CD14-positive monocyte (primary cell): ENCODE results near the gene ZDHHC11. TPM values are rescaled to one million over a fixed set of nuclear protein-coding genes. Genes with fewer than 3 reads are reported as not detected.

Source experiments
- DNase-seq, 3 donors: peaks; one replicate each; pipeline ENCODE4 v3.0.0-alpha.2; 2011 to 2022
- H2AFZ ChIP-seq: 2 replicates; pipeline ENCODE4 v1.6.0; 2012; ENCODE audit warnings: mild to moderate bottlenecking, low read depth, low read length, inconsistent platforms; ENCODE audit not compliant: insufficient read depth, poor library complexity, severe bottlenecking
- H3K27ac ChIP-seq, 2 donors: 1 replicate in 1 of 2; 2 replicates in 1 of 2; pipeline ENCODE4 v1.5.1; 2012 to 2013; ENCODE audit warnings: low read length in 2 of 2, control low read depth in 1 of 2, inconsistent platforms in 1 of 2, low read depth in 1 of 2, mild to moderate bottlenecking in 1 of 2
- H3K27me3 ChIP-seq, 2 donors: one replicate each; pipeline versions ENCODE4 v1.6.0 to v1.6.1; 2011 to 2013; ENCODE audit warnings: low read length in 2 of 2; ENCODE audit not compliant: control insufficient read depth in 2 of 2, insufficient read depth in 2 of 2
- H3K36me3 ChIP-seq, 2 donors: replicated peaks in 1 of 2; 1 replicate in 1 of 2; 2 replicates in 1 of 2; pipeline versions ENCODE4 v1.5.1 to v1.6.1; 2012 to 2013; ENCODE audit warnings: low read length in 2 of 2, control low read depth in 1 of 2, inconsistent platforms in 1 of 2, mild to moderate bottlenecking in 1 of 2; ENCODE audit not compliant: insufficient read depth in 2 of 2, control insufficient read depth in 1 of 2
- H3K4me1 ChIP-seq, 2 donors: 1 replicate in 1 of 2; 2 replicates in 1 of 2; pipeline versions ENCODE4 v1.5.1 to v1.6.1; 2012 to 2013; ENCODE audit warnings: low read length in 2 of 2, control low read depth in 1 of 2, inconsistent platforms in 1 of 2, mild to moderate bottlenecking in 1 of 2, moderate library complexity in 1 of 2; ENCODE audit not compliant: insufficient read depth in 2 of 2, control insufficient read depth in 1 of 2
- H3K4me2 ChIP-seq: replicated peaks from 2 replicates; pipeline ENCODE3; 2012; ENCODE audit warnings: low read length, moderate library complexity, mild to moderate bottlenecking; ENCODE audit not compliant: poor library complexity, severe bottlenecking; ENCODE audit errors: extremely low read depth
- H3K4me3 ChIP-seq, 3 experiments: fragments of 200-600 bp in 1 of 3; sonication (generic) in 1 of 3; replicated peaks in 1 of 3; 1 replicate in 2 of 3; 2 replicates in 1 of 3; pipeline ENCODE4 v1.5.1; 2011 to 2013; ENCODE audit warnings: low read length in 3 of 3, mild to moderate bottlenecking in 3 of 3, control low read depth in 2 of 3, low read depth in 2 of 3, inconsistent platforms in 1 of 3, moderate library complexity in 1 of 3
- H3K79me2 ChIP-seq: 2 replicates; pipeline ENCODE4 v1.6.0; 2012; ENCODE audit warnings: mild to moderate bottlenecking, control low read depth, inconsistent platforms, low read length, moderate library complexity; ENCODE audit not compliant: insufficient read depth
- H3K9ac ChIP-seq: 2 replicates; pipeline ENCODE4 v1.6.0; 2017; ENCODE audit warnings: low read length, mild to moderate bottlenecking; ENCODE audit not compliant: insufficient read depth, poor library complexity, severe bottlenecking
- H3K9me3 ChIP-seq, 2 donors: replicated peaks in 1 of 2; 1 replicate in 1 of 2; 2 replicates in 1 of 2; pipeline versions ENCODE4 v1.5.1 to v1.6.1; 2012 to 2013; ENCODE audit warnings: low read length in 2 of 2, control low read depth in 1 of 2; ENCODE audit not compliant: control insufficient read depth in 1 of 2, insufficient read depth in 1 of 2
- H4K20me1 ChIP-seq: 2 replicates; pipeline ENCODE4 v1.6.0; 2012; ENCODE audit warnings: mild to moderate bottlenecking, low read length, control low read depth, moderate library complexity; ENCODE audit not compliant: insufficient read depth
- H3K27ac Mint-ChIP-seq, 7 donors: one replicate each; pipeline ENCODE4 v1.8.0; 2020; ENCODE audit warnings: mild to moderate bottlenecking in 7 of 7, mixed read lengths in 7 of 7, moderate library complexity in 6 of 7, inconsistent platforms in 2 of 7
- H3K27me3 Mint-ChIP-seq, 3 donors: one replicate each; pipeline ENCODE4 v1.8.0; 2021 to 2022; ENCODE audit warnings: low read depth in 3 of 3, mild to moderate bottlenecking in 3 of 3, mixed read lengths in 3 of 3, moderate library complexity in 3 of 3, inconsistent platforms in 1 of 3
- H3K36me3 Mint-ChIP-seq, 2 donors: one replicate each; pipeline ENCODE4 v1.8.0; 2020; ENCODE audit warnings: mixed read lengths in 2 of 2, inconsistent platforms in 1 of 2, mild to moderate bottlenecking in 1 of 2
- H3K4me1 Mint-ChIP-seq: one replicate; pipeline ENCODE4 v1.8.0; 2020; ENCODE audit warnings: mild to moderate bottlenecking, mixed read lengths
- H3K4me3 Mint-ChIP-seq, 2 donors: one replicate each; pipeline ENCODE4 v1.8.0; 2020; ENCODE audit warnings: mild to moderate bottlenecking in 2 of 2, mixed read lengths in 2 of 2, moderate library complexity in 1 of 2
- H3K9me3 Mint-ChIP-seq, 7 donors: one replicate each; pipeline ENCODE4 v1.8.0; 2020 to 2022; ENCODE audit warnings: mixed read lengths in 7 of 7, mild to moderate bottlenecking in 6 of 7, moderate library complexity in 6 of 7, inconsistent platforms in 2 of 7
- WGBS: methylation state at CpG from one replicate; pipeline ENCODE4 v1.1.5; 2013; ENCODE audit warnings: missing lambda C conversion rate; ENCODE audit not compliant: insufficient coverage; 5-methylcytosine and 5-hydroxymethylcytosine counted together
- intact Hi-C, 2 donors: fragments of 100-400 bp; cut with micrococcal nuclease; formaldehyde crosslinking; loops; one replicate each; pipeline versions ENCODE4 v1.15.0 to v1.15.1; 2023
- polyA plus RNA-seq, 3 donors: library from polyadenylated mRNA; depleted of rRNA in 1 of 3; unstranded in 2 of 3; stranded (reverse) in 1 of 3; fragments of 300-500 nt in 2 of 3; fragments of >200 nt in 1 of 3; fragmentation: Illumina TruSeq in 2 of 3; gene quantifications; 1 replicate in 2 of 3; 2 replicates in 1 of 3; pipeline ENCODE4 v1.2.3, GENCODE V29; 2012 to 2021
- TF ChIP-seq, protein P1 (sequence below): fragments of 200-600 bp; IDR thresholded peaks from one replicate; pipeline ENCODE4 v1.8.0; 2022; ENCODE audit warnings: antibody characterized with exemption, mild to moderate bottlenecking

Gene ZDHHC11
- polyA plus RNA-seq, 3 donors, result 1.8 TPM; not detected in 2

- H4K20me1 ChIP-seq, result no peaks in the 10 kb centered on the region
- no peak overlapping the region for H3K4me3 ChIP-seq
- no peak for DNase-seq
- H3K79me2 ChIP-seq, result no peaks in the 10 kb centered on the region
- no peak overlapping the region for H3K4me3 Mint-ChIP-seq
- no peaks in the 10 kb centered on the region for H3K27me3 Mint-ChIP-seq
- TF ChIP-seq, protein P1, sequence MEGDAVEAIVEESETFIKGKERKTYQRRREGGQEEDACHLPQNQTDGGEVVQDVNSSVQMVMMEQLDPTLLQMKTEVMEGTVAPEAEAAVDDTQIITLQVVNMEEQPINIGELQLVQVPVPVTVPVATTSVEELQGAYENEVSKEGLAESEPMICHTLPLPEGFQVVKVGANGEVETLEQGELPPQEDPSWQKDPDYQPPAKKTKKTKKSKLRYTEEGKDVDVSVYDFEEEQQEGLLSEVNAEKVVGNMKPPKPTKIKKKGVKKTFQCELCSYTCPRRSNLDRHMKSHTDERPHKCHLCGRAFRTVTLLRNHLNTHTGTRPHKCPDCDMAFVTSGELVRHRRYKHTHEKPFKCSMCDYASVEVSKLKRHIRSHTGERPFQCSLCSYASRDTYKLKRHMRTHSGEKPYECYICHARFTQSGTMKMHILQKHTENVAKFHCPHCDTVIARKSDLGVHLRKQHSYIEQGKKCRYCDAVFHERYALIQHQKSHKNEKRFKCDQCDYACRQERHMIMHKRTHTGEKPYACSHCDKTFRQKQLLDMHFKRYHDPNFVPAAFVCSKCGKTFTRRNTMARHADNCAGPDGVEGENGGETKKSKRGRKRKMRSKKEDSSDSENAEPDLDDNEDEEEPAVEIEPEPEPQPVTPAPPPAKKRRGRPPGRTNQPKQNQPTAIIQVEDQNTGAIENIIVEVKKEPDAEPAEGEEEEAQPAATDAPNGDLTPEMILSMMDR, result no peak
- no peaks in the 10 kb centered on the region for H3K9me3 ChIP-seq
- peaks cover 62 to 63% of the 10 kb centered on the region in 2 donors for H3K36me3 Mint-ChIP-seq
- H3K9me3 Mint-ChIP-seq, result peaks cover 0 to 5% (median 0%) of the 10 kb centered on the region in 7 donors
- no peaks in the 10 kb centered on the region for H3K4me1 ChIP-seq
- intact Hi-C loops, result no loop called here
- WGBS, result 95% methylated on average over 9 of the region's 16 CpGs
- H3K4me2 ChIP-seq, result no peak overlapping the region
- H3K27me3 ChIP-seq, result no peaks in the 10 kb centered on the region
- H3K4me1 Mint-ChIP-seq, result no peaks in the 10 kb centered on the region
- H3K9ac ChIP-seq, result no peak overlapping the region
- H3K27ac Mint-ChIP-seq, result no peak overlapping the region
- no peak overlapping the region for H3K27ac ChIP-seq
- H3K36me3 ChIP-seq, result peaks cover 54 to 61% of the 10 kb centered on the region in 2 donors
- H2AFZ ChIP-seq, result no peak overlapping the region
Observed at GRCh38 chr5:863244-863805, 12.5 kb upstream of the ZDHHC11 start.

- H3K36me3 Mint-ChIP-seq, result peaks cover 54 to 56% of the 10 kb centered on the region in 2 donors
- no peak overlapping the region for H2AFZ ChIP-seq
- no peaks in the 10 kb centered on the region for H3K4me1 Mint-ChIP-seq
- DNase-seq, result no peak
- H3K4me3 ChIP-seq, result no peak overlapping the region
- H4K20me1 ChIP-seq, result no peaks in the 10 kb centered on the region
- no peaks in the 10 kb centered on the region for H3K27me3 Mint-ChIP-seq
- TF ChIP-seq, protein P1, result no peak
- H3K9me3 ChIP-seq, result no peaks in the 10 kb centered on the region
- H3K36me3 ChIP-seq, result peaks cover 47 to 53% of the 10 kb centered on the region in 2 donors
- WGBS, result 92% methylated on average over 23 of the region's 25 CpGs
- no peak overlapping the region for H3K9ac ChIP-seq
- H3K4me2 ChIP-seq, result no peak overlapping the region
- H3K4me3 Mint-ChIP-seq, result no peak overlapping the region
- H3K27ac Mint-ChIP-seq, result no peak overlapping the region
- no peak overlapping the region for H3K27ac ChIP-seq
- H3K79me2 ChIP-seq, result no peaks in the 10 kb centered on the region
- H3K9me3 Mint-ChIP-seq, result peaks cover 0 to 5% (median 0%) of the 10 kb centered on the region in 7 donors
- no peaks in the 10 kb centered on the region for H3K27me3 ChIP-seq
- no peaks in the 10 kb centered on the region for H3K4me1 ChIP-seq
- intact Hi-C loops, result no loop called here
Observed at GRCh38 chr5:862367-863243, 11.8 kb upstream of the ZDHHC11 start.
